DOHH2 (cell line): Measurements from ENCODE around the gene ATF2.

Experiments used
- CTCF ChIP-seq: fragments of 200-600 bp; sonication (generic); IDR thresholded peaks from one replicate; pipeline ENCODE4 v1.5.1; 2014; ENCODE audit warnings: antibody characterized with exemption, mild to moderate bottlenecking, low read depth, low read length; ENCODE audit not compliant: poor library complexity, severe bottlenecking
- EZH2phosphoT487 ChIP-seq: fragments of 200-600 bp; sonication (generic); IDR thresholded peaks from 2 replicates; pipeline ENCODE4 v1.6.1; 2017; ENCODE audit warnings: borderline replicate concordance, mild to moderate bottlenecking, antibody characterized with exemption, low read length, moderate library complexity, mixed read lengths

DNA sequence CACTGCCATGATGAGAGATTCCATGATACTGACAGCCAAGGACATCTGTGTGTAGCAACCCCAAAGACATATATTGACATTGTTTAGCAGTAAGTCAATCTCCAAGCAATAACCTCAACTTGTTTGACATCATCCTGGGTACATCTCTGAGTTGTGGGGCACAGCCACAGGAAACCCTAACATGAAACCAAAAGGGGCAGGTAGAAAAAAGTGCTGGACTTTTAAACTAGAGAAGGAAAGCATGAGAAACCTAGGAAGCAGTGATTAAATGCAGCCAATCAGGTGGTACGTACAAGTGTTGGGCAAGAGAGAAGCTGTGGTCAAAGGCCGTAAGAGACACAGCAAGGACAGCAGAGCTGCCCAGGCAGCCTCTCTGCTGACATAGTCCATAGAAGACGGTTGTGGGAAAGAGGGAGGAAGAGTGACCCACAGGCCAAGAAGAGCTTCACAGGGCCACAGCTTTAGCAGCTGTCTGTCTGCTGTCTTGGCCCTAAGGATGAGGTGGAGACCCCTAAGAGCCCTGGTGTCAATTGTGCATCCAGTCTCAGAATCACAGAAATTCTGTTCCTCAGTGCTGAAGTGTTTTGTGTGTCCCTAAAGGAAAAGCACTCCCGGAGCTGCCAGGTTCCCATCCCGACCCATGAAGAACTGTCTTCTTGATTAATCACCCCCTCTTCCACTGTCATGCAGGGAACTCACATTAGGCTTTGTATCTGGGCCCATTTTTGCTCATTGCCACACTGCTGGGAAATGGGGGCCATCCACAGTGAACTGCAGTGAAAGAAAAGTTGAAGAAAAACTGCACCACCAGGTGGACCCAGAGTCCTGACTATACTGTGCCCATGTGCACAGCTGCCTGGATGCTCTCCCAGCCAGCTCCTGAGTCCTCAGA lies 137.4 kb downstream of the ATF2 start:
- TF ChIP-seq EZH2phosphoT487 (no peak), CTCF (peak; percentile 37)
